Stimulated activated CD8-positive, alpha-beta memory T cell treated with anti-CD3 and anti-CD28 coated beads, Interleukin-7, amount 100 ng/mL, for 24 hours (primary cell): ENCODE data around the gene CDKN2B-AS1.

ENCODE experiments used
- DNase-seq: peaks from one replicate; pipeline ENCODE4 v3.0.0-alpha.2; 2020; ENCODE audit warnings: low read depth

Gene CDKN2B-AS1

GRCh38 chr9:21982861-21983560 lies 11.6 kb upstream of the CDKN2B-AS1 start:
- no peak for DNase-seq

GRCh38 chr9:21983561-21983935 lies 11.0 kb upstream of the CDKN2B-AS1 start:
- no peak for DNase-seq

- DNase-seq = no peak
Measured at GRCh38 chr9:21984101-21984500, 10.5 kb upstream of the CDKN2B-AS1 start.

GRCh38 chr9:21985964-21986667 lies 8.5 kb upstream of the CDKN2B-AS1 start:
- no peak for DNase-seq

- no peak for DNase-seq
Measured at GRCh38 chr9:21988056-21988990, 6.3 kb upstream of the CDKN2B-AS1 start.

GRCh38 chr9:21989440-21990189 lies 5.0 kb upstream of the CDKN2B-AS1 start:
- no peak for DNase-seq

GRCh38 chr9:21991072-21991959 lies 3.3 kb upstream of the CDKN2B-AS1 start:
- no peak for DNase-seq

GRCh38 chr9:21993007-21993406 lies 1.6 kb upstream of the CDKN2B-AS1 start:
- DNase-seq = no peak

GRCh38 chr9:21993893-21994555 lies 567 bp upstream of the CDKN2B-AS1 start, which contains the start of gene CDKN2A:
CDKN2A (minus strand) TSS chr9:21994392.
- no peak for DNase-seq

- DNase-seq = no peak
Measured at GRCh38 chr9:21995006-21995665, 545 bp downstream of the CDKN2B-AS1 start.

GRCh38 chr9:21995666-21996398 lies 1.2 kb downstream of the CDKN2B-AS1 start:
- DNase-seq = no peak

GRCh38 chr9:21996438-21996837 lies 1.8 kb downstream of the CDKN2B-AS1 start:
- DNase-seq = no peak

- no peak for DNase-seq
Measured at GRCh38 chr9:21996858-21997257, 2.3 kb downstream of the CDKN2B-AS1 start.

GRCh38 chr9:21997480-21997879 lies 2.9 kb downstream of the CDKN2B-AS1 start:
- no peak for DNase-seq

- DNase-seq = no peak
Measured at GRCh38 chr9:21998026-21998425, 3.4 kb downstream of the CDKN2B-AS1 start.

GRCh38 chr9:22002038-22002437 lies 7.4 kb downstream of the CDKN2B-AS1 start:
- no peak for DNase-seq

- no peak for DNase-seq
Measured at GRCh38 chr9:22005021-22005701, 10.6 kb downstream of the CDKN2B-AS1 start.
